GM18867 (cell line): ENCODE data around the gene EHBP1L1.

ENCODE experiments used
- ATAC-seq: cut with Tn5 transposase; IDR thresholded peaks from one replicate; pipeline ENCODE4 v1.9.1; 2021; ENCODE audit warnings: mild to moderate bottlenecking, moderate library complexity; ENCODE audit not compliant: unreplicated experiment

The EHBP1L1 gene

DNA sequence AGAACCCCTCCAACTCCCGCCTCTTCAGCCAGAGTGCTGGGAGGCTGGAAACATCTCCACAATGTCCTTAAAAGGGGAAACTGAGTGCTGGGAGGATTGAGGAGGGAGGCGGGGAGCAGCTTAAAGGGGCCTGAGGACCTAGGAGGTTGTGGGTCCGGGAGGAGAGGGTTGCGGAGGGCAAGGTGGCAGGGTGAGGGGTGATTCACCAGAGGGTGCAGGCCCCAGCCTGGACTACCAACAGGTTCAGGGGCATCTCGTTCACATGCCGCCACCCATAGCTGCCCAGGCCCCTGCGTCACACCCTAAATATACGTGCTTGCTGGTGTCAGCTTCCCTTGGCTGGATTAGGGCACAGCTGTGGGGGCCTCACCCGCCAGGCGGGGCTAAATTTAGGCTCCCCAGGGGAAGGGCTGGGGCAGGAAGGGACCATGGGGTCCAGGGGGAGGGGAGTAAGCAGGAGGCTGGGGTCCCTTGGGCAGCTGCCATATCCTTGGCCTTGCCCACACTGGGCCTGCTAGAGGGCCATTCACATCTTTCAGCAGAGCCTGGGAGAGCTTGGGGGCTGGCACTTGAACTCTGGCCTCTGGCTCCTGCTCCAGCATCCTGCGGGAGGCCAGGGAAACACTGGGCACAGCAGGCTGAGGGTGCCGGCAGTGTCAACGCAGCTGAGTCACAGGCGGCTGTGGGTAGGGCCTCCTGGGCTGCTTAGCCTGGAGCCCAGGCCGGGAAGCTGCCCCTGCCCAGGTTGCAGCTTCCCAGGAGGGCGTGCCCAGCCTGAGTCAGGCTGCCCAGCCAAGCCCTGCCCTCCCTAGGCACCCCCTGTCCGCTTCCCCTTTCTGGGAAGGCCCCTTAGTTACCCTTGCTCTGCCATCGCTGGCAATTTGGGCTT is 1.3 kb downstream of the EHBP1L1 start:
- no peak for ATAC-seq

DNA sequence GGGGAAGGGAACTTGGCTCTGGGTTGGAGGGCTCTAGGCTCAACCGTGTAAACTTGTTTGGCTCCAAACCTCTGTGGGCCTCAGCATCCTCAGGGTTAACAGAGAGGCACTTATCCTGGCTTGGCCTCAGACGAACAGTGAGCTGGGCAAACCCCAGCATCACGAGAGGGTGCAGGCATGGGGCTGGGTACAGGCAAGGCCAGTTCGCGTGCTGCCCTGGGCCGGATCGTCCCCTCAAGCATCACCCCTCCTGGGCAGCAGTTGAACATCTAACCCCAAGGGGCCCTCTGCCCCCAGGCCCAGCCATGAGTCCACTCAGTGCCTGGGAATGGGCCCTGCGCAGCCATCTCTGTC is 1.9 kb downstream of the EHBP1L1 start:
- ATAC-seq: no peak

DNA sequence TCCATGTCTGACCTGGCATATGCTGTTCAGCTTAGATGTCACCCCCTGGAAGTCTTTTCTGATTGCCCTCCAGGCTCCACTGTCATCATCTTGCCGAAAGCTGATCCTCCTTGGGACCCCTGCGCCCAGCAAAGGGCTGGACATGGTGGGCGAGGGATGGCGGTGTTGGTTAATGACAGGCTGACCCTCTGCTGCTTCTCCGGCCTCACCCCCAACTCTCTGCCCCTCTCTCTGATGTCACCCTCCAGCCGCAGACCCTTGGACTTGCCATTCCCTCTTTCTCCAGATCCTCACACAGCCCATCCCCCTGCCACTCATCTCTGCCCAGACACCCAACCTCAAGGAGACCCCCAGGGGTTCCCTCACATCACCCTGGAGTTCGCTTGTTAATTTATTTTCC is 2.3 kb downstream of the EHBP1L1 start:
- ATAC-seq: no peak

DNA sequence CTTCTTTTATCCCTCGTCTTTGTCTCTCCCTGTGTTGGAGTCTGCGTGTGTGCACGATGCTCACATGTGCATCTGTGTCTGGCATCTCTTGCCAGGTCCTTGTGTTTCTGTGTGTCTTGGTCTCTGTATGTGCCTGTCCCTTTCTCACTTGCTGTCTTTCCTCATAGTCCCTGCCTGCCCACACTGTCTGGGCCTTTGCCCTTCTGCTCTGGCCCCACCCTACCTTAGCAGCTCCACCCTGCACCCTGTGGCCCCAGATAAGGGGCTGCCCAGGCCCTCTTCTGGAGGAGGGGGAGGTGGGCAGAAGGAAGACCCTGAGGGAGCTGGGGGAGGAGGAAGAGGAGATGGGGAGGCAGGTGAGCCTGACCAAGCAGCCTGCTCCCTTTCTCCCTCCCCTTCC is 2.8 kb downstream of the EHBP1L1 start:
- no peak for ATAC-seq

DNA sequence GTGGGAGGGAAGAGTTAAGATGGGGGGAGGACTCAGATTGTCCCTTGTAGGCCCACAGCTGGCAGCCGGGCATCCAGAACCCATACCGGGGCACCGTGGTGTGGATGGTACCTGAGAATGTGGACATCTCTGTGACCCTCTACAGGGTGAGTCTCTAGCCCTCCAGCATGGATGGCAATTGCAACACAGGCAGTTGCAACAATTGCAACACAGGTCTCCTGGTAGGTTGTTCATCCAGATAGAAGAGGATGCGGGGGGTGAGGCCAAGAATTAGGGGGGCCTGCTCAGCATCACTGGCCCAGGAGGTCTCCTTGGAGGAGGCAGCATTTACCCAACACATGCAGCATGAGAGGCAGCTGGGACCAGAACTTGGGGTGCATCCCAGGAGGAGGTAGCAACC is 3.4 kb downstream of the EHBP1L1 start:
- ATAC-seq: no peak

DNA sequence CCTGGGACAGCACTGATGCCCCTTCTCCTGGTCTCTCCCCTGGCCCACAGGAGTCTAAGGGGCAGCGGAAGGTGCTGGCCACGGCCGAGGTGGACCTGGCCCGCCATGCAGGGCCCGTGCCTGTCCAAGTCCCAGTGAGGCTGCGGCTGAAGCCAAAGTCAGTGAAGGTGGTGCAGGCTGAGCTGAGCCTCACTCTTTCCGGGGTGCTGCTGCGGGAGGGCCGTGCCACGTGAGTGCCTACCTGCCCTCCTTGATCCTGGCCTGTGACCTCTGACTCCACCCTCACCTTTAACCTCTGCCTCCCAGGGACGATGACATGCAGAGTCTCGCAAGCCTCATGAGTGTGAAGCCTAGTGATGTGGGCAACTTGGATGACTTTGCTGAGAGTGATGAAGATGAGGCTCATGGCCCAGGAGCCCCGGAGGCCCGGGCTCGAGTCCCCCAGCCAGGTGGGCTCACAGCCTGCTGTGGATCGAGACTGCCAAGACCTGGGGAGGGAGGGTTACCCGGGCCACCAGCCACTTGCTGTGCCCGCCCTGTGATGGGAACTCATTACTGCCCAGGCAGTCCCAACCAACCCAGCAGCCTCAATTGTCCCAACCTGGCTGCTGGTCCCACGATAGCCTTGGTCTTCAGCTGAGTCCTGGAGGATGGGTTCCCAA is 4.3 kb downstream of the EHBP1L1 start:
- no peak for ATAC-seq

DNA sequence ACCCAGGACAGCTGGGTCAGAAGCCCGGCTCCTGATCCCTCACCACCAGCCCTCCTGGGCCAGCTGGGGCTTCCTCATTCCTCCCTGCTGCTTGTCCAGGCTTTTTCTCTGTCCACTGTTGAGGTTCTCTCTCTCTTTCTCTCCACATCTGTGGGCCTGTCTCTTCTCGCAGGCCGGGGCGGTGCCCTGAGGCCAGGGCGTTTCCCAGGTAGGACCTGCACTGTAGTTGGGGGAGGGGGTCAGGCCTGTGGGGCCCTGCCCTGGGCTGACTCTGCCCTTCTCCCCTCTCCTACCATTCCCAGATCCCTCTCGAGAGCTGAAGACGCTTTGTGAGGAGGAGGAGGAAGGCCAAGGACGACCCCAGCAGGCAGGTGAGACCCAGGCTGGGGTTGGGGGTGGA is 4.9 kb downstream of the EHBP1L1 start:
- no peak for ATAC-seq

DNA sequence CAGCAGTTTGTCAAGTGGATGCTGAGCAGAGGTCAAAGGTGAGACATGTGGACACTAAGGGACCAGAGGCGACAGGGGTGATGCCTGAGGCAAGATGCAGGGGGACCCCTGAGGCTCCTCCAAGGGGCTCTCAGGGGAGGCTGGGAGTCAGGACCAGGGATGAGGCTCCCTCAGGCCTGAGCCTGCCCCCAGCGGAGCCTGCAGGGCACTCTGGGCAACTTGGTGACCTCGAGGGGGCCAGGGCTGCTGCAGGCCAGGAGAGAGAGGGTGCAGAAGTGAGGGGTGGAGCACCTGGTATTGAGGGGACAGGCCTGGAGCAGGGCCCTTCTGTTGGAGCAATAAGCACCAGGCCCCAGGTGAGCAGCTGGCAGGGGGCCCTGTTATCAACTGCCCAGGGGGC is 6.1 kb downstream of the EHBP1L1 start:
- no peak for ATAC-seq

DNA sequence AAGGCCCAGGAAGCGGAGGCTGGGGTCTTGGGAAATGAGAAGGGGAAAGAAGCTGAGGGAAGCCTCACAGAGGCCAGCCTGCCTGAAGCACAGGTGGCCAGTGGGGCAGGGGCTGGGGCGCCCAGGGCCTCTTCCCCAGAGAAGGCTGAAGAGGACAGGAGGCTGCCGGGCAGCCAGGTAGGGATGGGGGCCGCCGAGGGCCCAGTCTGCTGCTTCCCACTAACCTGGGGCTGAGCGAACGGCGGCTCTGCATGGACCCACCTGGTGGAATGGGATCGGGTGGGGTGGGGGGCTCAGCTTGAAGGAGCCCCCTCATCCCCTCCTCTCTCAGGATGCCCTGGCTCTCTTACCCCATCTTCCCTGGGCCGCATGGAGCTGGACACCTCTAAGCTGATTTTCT is 7.7 kb downstream of the EHBP1L1 start:
- no peak for ATAC-seq

DNA sequence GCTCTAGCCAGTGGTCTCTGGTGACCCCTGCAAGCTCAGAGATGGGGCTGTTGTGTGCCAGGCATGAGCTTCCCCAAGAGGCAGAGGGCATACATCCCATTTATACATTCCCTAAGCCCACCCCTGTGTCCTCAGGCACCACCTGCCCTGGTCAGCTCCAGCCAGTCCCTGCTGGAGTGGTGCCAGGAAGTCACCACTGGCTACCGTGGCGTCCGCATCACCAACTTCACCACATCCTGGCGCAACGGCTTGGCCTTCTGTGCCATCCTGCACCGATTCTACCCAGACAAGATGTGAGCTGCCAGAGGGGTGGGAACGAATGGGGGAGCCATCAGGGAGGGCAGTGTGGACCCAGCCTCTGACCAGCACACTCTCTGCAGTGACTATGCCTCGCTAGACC is 8.3 kb downstream of the EHBP1L1 start:
- ATAC-seq: no peak

DNA sequence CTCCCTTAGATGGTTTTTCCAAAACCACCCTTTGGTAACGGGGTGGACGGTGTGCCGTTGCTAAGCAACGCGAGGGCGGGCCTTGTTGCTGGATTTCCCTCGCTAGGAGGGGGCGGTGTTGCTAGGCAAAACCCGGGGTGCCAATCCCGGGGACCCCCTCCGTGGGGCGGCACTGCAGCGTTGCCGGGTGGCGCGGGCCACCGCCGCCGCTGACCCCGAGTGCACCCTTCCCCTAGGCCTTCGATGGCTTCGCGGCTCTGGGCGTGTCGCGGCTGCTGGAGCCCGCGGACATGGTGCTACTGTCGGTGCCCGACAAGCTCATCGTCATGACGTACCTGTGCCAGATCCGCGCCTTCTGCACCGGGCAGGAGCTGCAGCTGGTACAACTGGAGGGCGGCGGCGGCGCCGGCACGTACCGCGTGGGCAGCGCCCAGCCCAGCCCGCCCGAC is 8.9 kb downstream of the EHBP1L1 start:
- ATAC-seq: no peak

DNA sequence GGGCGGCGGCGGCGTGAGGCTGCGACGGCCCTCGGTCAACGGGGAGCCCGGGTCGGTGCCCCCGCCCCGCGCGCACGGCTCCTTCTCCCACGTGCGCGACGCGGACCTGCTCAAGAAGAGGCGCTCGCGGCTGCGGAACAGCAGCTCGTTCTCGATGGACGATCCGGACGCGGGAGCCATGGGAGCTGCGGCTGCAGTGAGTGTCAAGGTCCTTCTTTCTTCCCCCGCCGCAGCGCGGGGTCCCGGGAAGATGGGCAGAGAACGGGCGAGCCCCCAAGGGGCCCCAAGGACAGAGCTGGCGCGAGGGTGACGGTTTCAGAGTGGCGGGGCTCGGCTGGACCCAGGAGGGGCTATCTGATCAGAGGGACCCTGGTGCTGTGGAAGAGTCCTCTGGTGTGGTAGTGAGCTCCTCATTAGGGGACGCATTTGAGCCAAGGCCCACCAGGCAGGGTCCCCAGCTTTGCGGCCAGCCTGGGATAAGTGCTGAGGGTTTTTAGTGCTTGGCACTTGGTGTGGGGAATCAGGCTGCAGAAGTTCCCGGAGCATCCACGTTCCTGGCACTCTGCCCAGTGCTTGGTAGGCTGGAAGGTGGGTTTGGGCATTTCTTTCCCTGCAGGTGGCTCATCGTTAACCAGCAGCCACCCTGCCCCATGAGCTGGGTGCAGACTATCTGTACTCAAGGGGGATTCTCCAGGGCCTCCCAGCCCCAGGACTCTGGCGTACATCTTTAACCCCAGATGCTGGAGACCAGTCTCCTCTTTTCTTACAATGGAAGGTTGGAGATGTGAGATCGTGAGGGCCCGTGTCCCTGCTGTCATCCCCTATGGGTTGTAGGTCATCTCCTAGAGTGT is 9.8 kb downstream of the EHBP1L1 start:
- no peak for ATAC-seq

DNA sequence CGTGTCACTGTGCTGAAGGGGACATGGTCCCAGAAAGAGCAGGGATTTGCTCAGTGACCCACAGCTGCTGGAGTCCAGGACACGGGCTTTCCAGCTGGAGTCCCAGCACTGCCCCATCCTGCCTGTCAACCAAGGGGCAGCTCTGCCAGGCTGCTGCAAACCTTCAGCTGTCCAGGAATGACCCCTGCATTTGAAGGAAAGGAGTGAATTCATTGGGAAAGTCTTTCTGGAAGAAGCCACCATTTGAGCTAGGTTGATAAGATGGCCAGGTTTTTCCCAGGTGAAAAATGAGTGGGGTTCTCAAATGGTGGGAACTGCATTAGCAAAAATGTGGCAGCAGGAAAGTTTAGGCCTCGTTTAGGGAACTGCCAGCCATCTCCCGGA is 10.4 kb downstream of the EHBP1L1 start:
- ATAC-seq: no peak

DNA sequence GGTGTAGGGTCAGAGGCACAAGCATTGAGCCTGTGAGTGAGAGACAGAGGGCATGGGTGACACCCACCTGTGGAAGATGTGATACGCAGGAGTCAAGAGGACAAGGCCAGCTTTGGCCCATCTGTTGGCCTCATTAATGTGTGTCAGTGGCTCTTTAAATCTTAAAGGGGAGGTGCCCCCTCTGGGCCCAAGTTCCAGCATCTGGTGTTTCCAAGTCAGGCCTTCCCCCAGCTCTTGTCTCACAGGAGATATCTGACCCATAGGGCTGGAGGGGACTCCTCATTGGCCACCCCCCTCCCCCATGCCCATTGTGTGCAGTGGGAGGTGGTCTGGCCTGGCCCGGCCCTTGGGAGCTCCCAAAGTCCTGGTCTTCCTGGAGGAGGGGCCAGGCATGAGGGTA is 10.8 kb downstream of the EHBP1L1 start:
- ATAC-seq: no peak

DNA sequence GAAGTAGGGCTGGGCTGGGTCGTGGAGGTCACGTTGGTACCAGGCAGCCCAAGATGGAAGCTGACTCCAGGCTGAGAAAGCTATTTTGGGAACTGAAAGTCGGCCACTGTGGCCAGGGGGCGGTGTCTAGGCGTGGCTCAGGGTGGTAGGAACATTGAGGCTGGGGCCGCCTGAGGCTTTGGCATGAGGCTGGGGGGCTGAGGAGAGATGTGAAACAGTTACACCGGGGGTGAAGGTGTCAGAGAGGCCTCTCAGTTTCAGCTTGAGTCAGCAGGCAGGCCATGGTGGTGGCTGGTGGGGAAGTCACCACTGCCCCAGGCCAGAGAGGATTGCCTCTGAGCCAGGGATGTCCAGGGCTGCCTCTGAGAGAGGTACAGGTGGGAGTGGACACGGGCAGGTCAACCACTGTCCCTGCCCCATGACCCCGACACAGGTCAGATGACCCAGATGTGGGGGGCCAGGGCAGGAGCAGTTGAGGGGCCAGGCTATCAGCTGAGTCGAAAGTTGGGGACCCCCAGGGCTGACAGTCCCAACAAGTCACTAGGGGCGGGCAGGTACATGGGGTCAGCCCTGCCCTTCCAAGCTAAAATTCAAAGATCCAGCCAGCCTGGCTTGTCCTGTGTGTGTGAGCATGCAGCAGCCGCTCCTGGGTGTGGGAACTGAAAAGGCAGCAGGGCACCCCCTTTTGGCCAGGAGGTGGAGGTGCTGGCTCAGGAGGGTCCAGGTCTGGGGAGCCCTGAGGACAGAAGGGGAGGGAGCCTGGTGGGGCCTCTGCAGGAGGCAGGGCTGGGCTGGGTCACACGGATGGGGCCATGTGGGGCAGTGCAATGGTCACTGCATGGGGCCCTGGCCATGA is 12.6 kb downstream of the EHBP1L1 start:
- peak; percentile 74 for ATAC-seq

DNA sequence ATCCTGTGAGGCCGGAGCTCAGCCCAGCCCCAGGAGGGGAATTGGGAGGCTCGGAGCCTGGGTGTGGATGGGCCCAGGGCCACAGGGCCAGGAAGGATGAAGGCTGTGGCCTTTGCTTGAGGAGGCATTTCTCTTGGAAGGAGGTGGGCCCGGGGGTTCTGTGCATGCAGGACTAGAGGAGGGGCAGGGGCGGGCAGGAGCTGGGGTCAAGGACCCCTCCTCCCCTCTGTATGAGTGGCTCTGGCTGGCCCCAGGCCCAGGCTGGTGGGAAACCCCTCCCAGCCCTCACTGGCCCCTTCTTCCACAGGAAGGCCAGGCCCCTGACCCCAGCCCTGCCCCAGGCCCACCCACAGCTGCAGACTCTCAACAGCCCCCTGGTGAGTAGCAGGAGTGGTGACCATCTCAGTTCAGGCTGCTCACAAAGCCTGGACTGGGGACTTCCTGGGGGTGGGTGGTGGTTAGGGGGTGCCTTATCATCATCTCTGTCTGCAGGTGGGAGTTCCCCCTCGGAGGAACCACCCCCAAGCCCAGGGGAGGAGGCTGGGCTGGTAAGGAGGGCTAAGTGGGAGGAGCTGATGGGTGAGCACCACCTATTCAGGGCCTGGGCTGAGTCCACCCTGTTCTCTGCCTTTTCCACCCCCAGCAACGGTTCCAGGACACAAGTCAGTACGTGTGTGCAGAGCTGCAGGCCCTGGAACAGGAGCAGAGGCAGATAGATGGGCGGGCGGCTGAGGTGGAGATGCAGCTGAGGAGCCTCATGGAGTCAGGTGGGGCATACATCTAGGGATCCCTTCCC is 13.8 kb downstream of the EHBP1L1 start:
- no peak for ATAC-seq

DNA sequence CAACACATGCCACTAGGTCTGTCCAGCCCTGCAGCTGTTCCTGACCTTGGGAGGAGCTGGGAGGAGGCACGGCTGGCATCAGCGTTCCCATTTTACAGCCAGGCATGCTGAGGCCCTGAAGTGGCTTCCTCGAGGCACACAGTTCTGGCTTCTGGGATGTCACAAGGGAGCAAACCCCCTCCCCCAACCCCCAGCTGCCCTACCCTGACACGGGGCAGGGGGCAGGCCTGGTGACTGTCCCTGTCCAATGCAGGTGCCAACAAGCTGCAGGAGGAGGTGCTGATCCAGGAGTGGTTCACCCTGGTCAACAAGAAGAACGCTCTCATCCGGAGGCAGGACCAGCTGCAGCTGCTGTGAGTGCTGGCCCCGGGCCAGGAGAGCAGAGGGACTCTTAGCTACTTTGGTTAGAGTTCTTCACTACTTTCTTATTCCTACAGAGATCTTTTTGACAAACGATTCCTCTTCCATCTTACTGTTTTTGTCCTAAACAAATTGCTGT is 14.4 kb downstream of the EHBP1L1 start:
- ATAC-seq: no peak

DNA sequence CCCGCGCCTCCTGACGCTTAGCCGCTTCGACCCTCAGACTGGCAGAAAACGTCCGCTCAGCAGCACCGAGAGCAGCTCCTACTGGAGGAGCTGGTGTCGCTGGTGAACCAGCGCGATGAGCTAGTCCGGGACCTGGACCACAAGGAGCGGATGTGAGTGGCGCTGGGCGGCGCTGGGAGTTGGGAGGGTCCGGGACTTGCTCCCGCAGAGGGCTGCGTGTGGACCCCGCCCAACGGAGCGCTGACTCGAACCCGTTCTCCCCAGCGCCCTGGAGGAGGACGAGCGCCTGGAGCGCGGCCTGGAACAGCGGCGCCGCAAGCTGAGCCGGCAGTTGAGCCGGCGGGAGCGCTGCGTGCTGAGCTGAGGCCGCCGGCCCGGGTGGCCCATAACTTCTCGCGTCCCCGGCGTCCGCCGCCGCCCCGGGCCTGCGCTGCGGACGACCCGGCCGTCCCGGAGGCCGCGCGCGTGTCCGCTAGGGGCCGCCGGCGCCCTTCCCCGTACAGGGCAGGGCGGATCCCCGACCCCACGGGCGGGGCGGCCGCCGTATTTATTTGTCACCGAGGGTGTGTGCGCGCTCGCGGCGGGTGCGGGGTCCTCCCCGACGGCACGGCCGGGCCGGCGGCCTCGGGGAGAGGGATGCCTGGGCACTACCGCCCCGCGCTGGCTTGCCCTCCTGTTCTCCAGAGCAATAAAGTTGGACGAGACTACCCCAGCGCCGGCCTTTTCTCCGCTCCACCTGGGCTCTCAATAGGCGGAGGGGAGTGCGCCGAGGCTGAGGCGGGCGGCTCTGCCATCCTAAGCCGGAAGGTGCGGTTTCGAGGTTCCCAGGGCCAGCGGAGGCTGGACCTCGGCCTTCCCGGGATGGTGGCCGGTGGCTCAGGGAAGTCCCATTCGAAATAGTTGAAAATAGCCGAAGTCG is 16.3 kb downstream of the EHBP1L1 start:
- ATAC-seq: no peak
